ENCODE results near the gene CCDC57.

GRCh38 chr17:82127315-82127595 is 85.4 kb downstream of the CCDC57 start:
- no peak for TF ChIP-seq YY1 (IDR thresholded peaks at IDR 0.05)
- no peak for TF ChIP-seq CTCF (IDR thresholded peaks at IDR 0.05; ENCODE audit: low read depth, low read length, missing input control)
- TF ChIP-seq RAD21 (IDR thresholded peaks at IDR 0.05): no peak
- no peak for TF ChIP-seq JUND (IDR thresholded peaks at IDR 0.05)
- TF ChIP-seq, protein P1, sequence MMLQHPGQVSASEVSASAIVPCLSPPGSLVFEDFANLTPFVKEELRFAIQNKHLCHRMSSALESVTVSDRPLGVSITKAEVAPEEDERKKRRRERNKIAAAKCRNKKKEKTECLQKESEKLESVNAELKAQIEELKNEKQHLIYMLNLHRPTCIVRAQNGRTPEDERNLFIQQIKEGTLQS (IDR thresholded peaks at IDR 0.05): no peak
- TF ChIP-seq, protein P2, sequence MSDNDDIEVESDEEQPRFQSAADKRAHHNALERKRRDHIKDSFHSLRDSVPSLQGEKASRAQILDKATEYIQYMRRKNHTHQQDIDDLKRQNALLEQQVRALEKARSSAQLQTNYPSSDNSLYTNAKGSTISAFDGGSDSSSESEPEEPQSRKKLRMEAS (IDR thresholded peaks at IDR 0.05): no peak

All from liver (tissue), 3 donors.